ENCODE measurements around the gene C17orf100. TPM values are rescaled to one million over a fixed set of nuclear protein-coding genes. Genes with fewer than 3 reads are reported as not detected.
"Not testable (repeated sequence)": the region's sequence is repeated elsewhere in the genome, so short reads cannot be mapped to it uniquely, and the experiment has no call there.

The C17orf100 gene
- total RNA-seq, 4 donors from 2014 or later, result 1.9 to 3.3 (median 2.4) TPM

DNA sequence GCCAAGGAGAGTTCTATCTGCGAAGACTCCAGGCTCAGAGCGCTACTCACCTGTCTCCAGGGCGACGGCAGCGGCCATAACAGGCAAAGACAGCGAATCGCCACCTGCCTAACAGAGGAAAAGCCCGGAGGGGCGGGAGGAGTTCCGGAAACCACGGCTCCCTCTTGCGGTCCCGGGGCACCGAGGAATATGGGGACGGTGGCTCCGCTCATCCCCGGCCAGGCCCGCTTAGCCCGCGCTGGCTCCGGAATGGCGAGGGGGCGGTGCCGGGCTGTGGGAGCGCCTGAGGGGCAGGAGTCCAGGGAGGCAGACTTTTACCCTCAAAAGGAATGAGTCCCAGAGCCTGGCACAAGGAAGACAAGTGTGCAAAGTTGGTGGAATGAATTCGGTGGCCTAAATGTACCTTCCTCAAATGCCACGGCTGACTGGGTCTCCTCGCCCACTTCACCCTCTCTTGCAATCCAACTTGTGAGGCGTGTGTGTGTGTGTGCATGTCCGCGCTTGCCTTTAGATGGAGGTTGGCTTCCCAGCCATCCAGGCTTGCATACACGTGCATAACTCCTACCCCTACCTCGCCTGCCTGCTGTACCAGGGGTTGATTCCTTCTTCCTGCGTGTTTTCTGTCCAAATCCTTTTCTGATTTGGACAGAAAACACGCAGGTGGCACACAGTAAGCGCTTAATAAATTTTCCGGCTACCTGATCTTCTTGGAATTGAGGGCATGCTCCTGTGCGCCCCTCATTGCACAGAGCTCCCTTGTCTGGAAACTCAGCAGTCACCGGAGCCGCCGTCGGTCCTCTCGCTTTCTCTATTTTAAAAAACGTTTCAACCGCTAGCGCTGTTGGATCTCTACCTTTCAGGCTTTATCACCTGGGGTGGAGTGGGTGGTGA, 3.5 kb downstream of the C17orf100 start:
- TF ChIP-seq, protein P1, sequence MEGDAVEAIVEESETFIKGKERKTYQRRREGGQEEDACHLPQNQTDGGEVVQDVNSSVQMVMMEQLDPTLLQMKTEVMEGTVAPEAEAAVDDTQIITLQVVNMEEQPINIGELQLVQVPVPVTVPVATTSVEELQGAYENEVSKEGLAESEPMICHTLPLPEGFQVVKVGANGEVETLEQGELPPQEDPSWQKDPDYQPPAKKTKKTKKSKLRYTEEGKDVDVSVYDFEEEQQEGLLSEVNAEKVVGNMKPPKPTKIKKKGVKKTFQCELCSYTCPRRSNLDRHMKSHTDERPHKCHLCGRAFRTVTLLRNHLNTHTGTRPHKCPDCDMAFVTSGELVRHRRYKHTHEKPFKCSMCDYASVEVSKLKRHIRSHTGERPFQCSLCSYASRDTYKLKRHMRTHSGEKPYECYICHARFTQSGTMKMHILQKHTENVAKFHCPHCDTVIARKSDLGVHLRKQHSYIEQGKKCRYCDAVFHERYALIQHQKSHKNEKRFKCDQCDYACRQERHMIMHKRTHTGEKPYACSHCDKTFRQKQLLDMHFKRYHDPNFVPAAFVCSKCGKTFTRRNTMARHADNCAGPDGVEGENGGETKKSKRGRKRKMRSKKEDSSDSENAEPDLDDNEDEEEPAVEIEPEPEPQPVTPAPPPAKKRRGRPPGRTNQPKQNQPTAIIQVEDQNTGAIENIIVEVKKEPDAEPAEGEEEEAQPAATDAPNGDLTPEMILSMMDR (IDR thresholded peaks at IDR 0.05), result no peak
- no peak for TF ChIP-seq POLR2AphosphoS5 (IDR thresholded peaks at IDR 0.05)
- TF ChIP-seq EP300 (IDR thresholded peaks at IDR 0.05), result no peak
- TF ChIP-seq POLR2A (IDR thresholded peaks at IDR 0.05), result no peak
- Histone ChIP-seq H3K27me3 (peaks cover 31% of the 10 kb centered on the region), H3K9me3 (no peaks in the 10 kb centered on the region), H3K4me3 (peak overlapping the region; percentile 42), H3K4me1 (peaks cover 51% of the 10 kb centered on the region), H3K27ac (peak overlapping the region; percentile 74), H3K36me3 (no peaks in the 10 kb centered on the region)
- WGBS, result 28% methylated on average over 42 of the region's 46 CpGs
- DNase-seq (ENCODE audit: low spot score in 2 of 2), result no peak

- not testable (repeated sequence) for DNase-seq (ENCODE audit: low spot score in 2 of 2); H3K36me3 ChIP-seq; H3K9me3 ChIP-seq
- Histone ChIP-seq H3K4me1 (peaks cover 45% of the 10 kb centered on the region), H3K27ac (peak overlapping the region; percentile 74), H3K27me3 (peaks cover 31% of the 10 kb centered on the region), H3K4me3 (peak overlapping the region; percentile 42)
- WGBS, result 5% methylated on average over 19 of the region's 41 CpGs
These were observed 4.3 kb downstream of the C17orf100 start for GRCh38 chr17:6655732-6656361.

DNA sequence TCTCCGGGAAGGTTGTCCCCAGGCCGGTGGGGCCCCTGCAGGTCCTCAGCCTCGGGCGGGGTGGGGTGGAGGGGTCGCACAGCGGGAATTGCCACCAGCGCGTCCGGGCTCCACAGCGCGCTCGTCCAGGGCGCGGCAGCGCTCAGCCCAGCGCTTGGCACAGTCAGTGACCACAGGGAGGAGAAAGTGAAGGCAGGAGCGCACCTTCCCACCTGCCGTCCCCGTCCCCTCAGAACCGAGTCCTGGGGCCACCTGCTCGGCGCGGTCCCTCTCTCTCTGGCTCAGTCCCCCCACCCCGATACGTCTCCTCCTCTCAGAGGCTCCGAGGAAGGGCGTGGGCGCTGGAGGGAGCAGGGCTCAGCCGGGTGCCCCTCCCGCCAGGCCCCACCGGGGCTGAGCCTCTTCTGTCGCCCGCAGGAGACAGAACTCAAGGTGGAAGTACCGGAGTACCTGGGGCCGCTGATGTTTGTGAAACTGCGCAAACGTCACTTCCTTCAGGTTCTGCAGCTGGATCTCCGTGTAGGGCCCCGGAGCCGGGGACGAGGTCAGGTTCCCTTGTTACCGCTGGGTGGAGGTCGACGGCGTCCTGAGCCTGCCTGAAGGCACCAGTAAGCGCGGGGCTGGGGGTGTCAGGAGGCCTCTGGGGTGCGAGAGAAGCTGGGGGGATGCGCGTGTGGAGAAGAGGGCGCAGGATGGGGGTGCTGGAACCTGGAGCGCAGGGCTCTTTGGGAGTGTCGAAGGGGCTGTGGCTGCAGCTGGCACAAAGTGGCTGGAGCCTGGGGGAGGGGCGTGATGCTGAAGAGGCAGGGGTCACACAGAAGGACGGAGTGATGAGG, 5.5 kb downstream of the C17orf100 start:
- H3K9me3 ChIP-seq; H3K36me3 ChIP-seq; H3K27ac ChIP-seq; DNase-seq (ENCODE audit: low spot score in 2 of 2): not testable (repeated sequence)
- Histone ChIP-seq H3K4me3 (peak overlapping the region; percentile 42), H3K4me1 (peaks cover 40% of the 10 kb centered on the region), H3K27me3 (peaks cover 31% of the 10 kb centered on the region)
- 9% methylated on average over 16 of the region's 55 CpGs for WGBS

DNA sequence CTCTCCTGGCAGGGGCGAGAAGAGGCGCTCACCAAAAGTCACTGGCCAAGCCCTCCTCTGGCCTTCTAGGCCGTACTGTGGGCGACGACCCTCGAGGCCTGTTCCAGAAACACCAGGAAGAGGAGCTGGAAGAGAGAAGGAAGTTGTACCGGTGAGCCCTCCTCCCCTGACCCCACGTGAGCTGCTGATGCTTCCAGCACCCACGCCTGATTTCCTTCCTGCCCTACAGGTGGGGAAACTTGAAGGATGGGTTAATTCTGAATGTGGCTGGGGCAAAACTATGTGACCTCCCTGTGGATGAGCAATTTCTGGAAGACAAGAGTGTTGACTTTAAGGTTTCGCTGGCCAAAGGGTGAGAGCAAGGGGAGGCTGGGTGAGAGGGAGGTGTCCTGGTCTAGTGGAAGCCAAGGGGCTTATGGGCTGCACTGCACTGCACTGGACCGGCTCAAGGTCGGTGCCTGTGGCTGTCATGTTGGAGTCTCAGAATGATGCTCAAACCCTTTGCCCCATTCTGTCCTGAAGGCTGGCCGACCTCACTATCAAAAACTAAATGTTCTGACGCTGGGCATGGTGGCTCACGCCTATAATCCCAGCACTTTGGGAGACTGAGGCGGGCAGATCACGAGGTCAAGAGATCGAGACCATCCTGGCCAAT, 6.2 kb downstream of the C17orf100 start:
- peak overlapping the region; percentile 42 for H3K4me3 ChIP-seq
- H3K27ac ChIP-seq, result no peak overlapping the region
- WGBS, result 71% methylated on average over 12 of the region's 18 CpGs
- peaks cover 31% of the 10 kb centered on the region for H3K27me3 ChIP-seq
- H3K9me3 ChIP-seq, result no peaks in the 10 kb centered on the region
- TF ChIP-seq POLR2AphosphoS5 (IDR thresholded peaks at IDR 0.05), result no peak
- H3K4me1 ChIP-seq, result peaks cover 32% of the 10 kb centered on the region
- no peak for DNase-seq (ENCODE audit: low spot score in 2 of 2)
- no peaks in the 10 kb centered on the region for H3K36me3 ChIP-seq

DNA sequence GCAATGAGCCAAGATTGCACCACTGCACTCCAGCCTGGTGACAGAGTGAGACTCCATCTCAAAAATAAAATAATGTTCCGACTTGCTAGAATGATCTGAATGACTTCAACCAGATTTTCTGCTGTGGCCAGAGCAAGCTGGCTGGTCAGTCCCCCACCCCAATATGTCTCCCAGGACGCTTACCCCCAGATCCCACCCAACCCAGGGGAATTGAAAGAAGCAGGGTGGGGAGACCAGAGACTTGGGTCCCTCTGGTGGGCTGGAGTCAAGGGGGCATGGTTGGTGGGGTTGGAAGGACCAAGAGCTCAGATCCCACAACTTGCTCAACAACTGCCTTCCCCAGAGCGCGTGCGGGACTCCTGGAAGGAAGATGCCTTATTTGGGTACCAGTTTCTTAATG, 6.8 kb downstream of the C17orf100 start:
- H3K9me3 ChIP-seq; H3K36me3 ChIP-seq; H3K4me3 ChIP-seq; DNase-seq (ENCODE audit: low spot score in 2 of 2); H3K27ac ChIP-seq: not testable (repeated sequence)
- Histone ChIP-seq H3K4me1 (peaks cover 27% of the 10 kb centered on the region), H3K27me3 (peaks cover 31% of the 10 kb centered on the region)
- 91% methylated on average over 2 of the region's 5 CpGs for WGBS

DNA sequence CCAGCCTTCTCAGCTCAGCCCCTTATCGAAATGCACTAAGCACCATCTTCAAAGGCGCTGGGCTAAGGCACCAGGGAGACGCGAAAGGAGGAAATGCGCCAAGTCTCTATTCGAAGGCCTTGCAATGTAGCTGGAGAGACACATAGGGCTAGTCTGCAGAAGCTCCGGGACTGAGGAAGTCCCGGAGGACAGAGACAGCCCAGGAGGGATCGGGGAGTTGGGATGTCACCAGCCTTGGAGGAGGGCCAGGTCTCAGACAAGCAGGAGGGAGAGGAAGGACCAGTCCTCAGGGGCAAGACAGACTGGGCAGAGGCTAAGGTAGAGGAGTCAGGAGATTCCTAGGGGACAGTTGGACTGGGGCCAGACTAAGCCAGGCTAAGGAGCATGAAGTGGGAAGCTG, 8.5 kb downstream of the C17orf100 start:
- WGBS, result 82% methylated on average over 9 of the region's 9 CpGs
- no peak overlapping the region for H3K4me3 ChIP-seq
- no peaks in the 10 kb centered on the region for H3K36me3 ChIP-seq
- H3K27ac ChIP-seq, result no peak overlapping the region
- no peak for TF ChIP-seq EP300 (IDR thresholded peaks at IDR 0.05)
- TF ChIP-seq, protein P1 (IDR thresholded peaks at IDR 0.05), result no peak
- TF ChIP-seq POLR2AphosphoS5 (IDR thresholded peaks at IDR 0.05), result no peak
- TF ChIP-seq POLR2A (IDR thresholded peaks at IDR 0.05), result no peak
- no peak for DNase-seq (ENCODE audit: low spot score in 2 of 2)
- no peaks in the 10 kb centered on the region for H3K9me3 ChIP-seq
- peaks cover 25% of the 10 kb centered on the region for H3K27me3 ChIP-seq
- peaks cover 15% of the 10 kb centered on the region for H3K4me1 ChIP-seq

All from suprapubic skin (tissue), 4 donors.